Astrocyte (in vitro differentiated cells and primary cell): ENCODE measurements around the gene NSUN6.
"Not testable (repeated sequence)": the region's sequence is repeated elsewhere in the genome, so short reads cannot be mapped to it uniquely, and the experiment has no call there.

Experiments used
- EZH2 ChIP-seq: IDR thresholded peaks from 2 replicates; pipeline ENCODE4 v1.6.1; 2012; ENCODE audit warnings: mild to moderate bottlenecking, low read length, inconsistent platforms; ENCODE audit not compliant: insufficient read depth
- TF ChIP-seq, protein P1 (sequence below): IDR thresholded peaks from 2 replicates; pipeline ENCODE4 v1.5.1; 2011; ENCODE audit warnings: low read depth, mild to moderate bottlenecking, inconsistent platforms, low read length, moderate library complexity; ENCODE audit not compliant: insufficient read depth

GRCh38 chr10:18639719-18640118 lies 11.7 kb downstream of the NSUN6 start:
- TF ChIP-seq EZH2 = not testable (repeated sequence)
- TF ChIP-seq, protein P1, sequence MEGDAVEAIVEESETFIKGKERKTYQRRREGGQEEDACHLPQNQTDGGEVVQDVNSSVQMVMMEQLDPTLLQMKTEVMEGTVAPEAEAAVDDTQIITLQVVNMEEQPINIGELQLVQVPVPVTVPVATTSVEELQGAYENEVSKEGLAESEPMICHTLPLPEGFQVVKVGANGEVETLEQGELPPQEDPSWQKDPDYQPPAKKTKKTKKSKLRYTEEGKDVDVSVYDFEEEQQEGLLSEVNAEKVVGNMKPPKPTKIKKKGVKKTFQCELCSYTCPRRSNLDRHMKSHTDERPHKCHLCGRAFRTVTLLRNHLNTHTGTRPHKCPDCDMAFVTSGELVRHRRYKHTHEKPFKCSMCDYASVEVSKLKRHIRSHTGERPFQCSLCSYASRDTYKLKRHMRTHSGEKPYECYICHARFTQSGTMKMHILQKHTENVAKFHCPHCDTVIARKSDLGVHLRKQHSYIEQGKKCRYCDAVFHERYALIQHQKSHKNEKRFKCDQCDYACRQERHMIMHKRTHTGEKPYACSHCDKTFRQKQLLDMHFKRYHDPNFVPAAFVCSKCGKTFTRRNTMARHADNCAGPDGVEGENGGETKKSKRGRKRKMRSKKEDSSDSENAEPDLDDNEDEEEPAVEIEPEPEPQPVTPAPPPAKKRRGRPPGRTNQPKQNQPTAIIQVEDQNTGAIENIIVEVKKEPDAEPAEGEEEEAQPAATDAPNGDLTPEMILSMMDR = not testable (repeated sequence)
